Epithelial cell of prostate (primary cell): Measurements from ENCODE around the gene SELENOI.

Experiments used
- DNase-seq: peaks from one replicate; pipeline ENCODE4 v3.0.0-alpha.2; 2011; ENCODE audit warnings: low read depth, low spot score
- H3K27ac ChIP-seq: fragments of 450-650 bp; 2 replicates; pipeline ENCODE4 v1.5.1; 2017; ENCODE audit warnings: mild to moderate bottlenecking

The SELENOI gene

DNA sequence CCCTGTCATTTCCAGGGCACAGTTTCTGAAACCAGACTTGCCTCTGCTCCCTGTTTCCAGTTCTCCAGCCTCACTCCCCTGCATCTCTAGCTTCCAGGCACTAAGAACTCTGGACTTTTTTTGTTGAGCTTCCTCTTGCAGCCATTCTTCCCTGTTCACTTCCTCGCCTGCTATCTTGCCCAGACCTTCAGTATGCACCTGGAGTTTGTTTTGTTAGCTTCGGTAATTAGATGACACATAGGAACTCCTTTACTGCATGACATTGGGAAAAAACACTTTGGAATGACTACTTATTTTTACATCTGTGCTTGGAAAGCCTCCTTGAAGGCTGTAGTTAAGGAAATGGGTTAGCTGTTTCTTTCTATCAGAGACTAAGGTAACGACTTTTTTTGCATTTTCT is 96.8 kb downstream of the SELENOI start:
- DNase-seq = no peak

DNA sequence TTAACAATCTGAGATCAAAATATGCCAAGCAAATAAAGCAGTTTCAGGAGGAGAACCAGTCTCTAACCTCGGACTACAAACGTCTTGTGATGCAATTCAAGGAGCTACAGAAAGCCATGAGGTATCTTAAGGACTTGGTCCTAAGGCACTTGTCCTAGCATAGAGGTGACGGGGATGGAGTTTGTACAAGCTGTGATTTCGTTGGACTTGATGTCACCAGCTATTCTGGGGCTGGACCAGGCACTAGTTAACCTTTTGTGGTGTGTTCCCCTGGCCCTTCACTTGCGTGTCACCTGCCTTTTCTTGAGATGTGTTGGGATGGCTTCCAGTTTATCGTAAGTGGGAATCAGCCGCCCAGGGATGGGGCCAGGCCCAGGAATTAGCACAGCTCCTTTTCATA is 98.3 kb downstream of the SELENOI start:
- H3K27ac ChIP-seq = no peak overlapping the region
- DNase-seq = no peak

More for the DNA sequence above, 96.8 kb downstream of the SELENOI start:
- H3K27ac ChIP-seq = no peak overlapping the region
